GM19193 (cell line): ENCODE results near the gene DOLPP1.

ENCODE experiments used
- POLR2A ChIP-seq: IDR thresholded peaks from 4 replicates; pipeline ENCODE4 v1.6.1; 2011; ENCODE audit not compliant: insufficient read depth, insufficient read length; ENCODE audit errors: extremely low read depth

Gene DOLPP1

DNA sequence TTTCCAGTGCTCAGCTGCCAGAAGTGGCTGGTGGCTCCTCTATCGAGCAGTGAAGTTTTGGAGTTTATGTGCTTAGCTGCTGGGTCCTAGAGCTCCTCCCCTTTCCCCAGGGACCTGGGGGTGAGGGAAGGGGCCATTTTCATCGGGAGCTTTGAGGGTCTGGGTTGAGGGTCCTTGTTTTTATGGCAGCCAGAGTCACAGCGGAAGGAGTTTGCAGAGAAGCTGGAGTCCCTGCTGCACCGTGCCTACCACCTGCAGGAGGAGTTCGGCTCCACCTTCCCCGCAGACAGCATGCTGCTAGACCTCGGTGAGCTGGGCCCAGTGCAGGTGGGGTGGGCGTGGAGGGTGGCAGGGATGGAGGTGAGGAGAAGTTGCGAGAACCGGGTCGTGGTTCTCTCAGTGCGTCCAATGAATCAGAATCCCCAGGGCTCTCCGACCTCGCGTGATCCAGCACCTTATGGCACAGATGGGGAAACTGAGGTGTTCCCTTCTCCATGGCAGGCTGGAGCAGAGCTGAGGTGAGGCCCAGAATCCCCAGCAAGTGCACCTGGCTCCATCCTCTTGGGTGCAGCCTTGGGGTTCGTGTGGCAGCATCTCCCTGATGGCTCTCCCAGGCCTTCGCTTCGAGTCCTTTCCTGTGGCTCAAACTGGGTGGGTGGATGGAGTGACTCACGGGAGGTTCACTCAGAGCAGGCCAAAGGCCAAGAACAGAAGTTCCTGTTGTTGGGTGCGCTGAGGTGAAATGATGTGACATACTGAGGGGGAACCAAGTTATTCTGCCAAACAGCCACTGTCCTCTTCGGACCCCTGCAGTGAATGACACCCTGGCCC lies 21.7 kb upstream of the DOLPP1 start:
- TF ChIP-seq POLR2A, result no peak

DNA sequence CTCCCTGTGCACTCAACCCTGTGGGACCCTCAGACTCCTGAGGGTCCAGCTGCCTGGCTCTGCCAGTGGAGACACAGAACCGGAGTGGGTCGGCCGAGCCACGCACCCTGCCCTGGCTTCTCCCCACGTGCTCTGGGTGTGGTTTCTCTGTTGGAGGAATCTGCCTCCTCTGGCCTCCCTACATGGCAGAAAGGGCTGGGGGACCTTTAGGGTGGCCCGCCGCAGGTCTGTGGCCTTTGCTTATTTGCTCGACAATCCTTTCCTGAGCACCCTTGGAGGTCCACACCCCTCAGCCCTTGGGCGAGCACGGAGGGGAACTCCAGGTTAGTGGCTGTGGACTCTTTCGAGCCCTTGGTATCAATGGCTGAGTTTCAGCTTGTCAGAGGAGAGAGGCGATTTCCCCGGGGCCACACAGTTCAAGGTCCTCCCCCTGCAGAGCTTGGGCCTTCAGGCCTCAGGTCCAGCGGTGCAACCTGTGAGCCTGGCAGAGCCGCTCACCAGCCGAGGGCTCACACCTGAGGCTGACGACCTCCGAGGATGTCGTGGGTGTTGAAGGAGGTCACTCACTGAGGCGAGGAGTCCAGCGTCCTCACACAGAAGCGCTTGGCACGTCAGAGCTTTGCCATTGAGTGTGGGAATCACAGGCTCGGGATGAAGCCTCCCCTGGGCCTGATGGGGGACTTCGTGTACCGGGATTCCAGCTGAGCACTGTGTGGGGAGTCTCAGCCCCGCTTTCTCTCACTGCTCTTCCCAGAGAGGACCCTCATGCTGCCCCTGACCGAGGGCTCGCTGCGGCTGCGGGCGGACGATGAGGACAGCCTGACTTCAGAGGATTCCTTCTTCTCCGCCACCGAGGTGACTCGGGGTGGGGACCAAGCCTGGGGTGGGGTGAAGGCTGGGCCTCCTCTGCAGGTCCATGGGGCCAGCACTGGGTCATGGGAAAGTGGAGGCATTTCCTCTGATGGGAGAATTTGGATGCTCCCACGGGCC lies 20.8 kb upstream of the DOLPP1 start:
- TF ChIP-seq POLR2A, result no peak

DNA sequence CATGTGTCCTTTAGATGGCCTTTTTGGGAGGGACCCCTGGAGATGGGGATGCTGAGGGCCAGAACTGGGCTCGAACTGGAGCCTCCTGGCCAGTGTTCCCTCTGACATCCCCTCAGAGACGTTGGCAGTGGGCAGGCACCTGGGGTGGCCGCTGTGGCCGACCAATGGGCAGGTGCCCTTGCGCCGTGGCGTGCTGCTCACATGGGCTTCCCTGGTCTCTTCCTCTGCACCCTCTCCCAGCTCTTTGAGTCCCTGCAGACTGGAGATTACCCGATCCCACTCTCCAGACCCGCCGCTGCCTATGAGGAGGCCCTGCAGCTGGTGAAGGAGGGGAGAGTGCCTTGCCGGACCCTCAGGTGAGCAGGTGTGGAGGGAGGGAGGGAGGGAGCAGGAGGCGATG lies 19.9 kb upstream of the DOLPP1 start:
- TF ChIP-seq POLR2A, result no peak

DNA sequence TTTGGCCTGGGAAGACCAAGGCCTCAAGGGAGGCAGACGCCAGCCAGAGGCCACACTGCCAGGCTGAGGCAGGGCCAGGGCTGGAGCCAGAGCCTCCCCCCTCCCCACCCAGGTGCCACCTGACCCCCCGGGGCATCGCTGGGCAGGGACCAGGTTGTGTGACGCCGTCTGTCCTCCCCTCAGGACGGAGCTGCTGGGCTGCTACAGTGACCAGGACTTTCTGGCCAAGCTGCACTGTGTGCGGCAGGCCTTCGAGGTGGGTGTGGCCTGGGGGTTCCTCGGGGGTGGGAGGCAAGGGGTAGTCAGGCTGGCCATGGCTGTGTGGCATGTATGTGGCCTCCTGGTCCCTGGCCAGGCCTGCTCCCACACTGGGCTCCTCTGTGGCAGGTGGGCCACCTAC lies 17.9 kb upstream of the DOLPP1 start:
- TF ChIP-seq POLR2A, result no peak

DNA sequence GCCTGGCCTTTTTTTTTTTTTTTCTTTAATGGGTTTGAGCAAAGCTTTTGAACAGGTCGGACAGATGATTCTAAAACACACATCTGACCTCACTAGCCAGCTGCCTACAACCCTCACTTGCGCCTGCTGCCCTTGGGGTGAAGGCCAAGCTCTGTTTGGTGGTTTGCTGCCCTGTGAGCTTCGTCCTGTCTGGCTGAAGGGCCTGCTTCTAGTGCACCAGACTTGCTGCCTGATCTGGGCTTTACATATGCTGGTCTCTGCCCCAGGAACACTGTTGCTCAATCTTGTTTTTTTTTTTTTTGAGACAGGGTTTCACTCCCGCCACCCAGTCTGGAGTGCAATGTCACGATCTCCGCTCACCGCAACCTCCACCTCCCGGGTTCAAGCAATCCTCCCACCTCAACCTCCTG lies 16.4 kb upstream of the DOLPP1 start:
- TF ChIP-seq POLR2A, result no peak

DNA sequence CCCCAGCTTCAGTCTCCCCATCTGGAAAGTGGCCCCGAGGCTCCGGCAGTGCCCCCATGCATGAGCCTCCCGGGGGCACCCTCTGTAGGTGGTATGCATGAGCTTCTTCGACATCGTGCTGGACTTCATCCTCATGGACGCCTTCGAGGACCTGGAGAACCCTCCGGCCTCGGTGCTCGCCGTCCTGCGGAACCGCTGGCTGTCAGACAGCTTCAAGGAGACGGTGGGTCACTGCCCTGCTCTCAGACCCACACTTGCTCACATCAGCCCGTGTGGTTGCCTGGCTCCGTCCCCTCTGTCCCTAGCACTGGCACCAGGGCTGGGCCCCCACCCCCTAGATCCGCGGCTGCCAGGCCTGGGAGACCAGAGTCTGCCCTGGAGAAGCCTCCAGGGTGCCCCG lies 12.8 kb upstream of the DOLPP1 start:
- no peak for TF ChIP-seq POLR2A

DNA sequence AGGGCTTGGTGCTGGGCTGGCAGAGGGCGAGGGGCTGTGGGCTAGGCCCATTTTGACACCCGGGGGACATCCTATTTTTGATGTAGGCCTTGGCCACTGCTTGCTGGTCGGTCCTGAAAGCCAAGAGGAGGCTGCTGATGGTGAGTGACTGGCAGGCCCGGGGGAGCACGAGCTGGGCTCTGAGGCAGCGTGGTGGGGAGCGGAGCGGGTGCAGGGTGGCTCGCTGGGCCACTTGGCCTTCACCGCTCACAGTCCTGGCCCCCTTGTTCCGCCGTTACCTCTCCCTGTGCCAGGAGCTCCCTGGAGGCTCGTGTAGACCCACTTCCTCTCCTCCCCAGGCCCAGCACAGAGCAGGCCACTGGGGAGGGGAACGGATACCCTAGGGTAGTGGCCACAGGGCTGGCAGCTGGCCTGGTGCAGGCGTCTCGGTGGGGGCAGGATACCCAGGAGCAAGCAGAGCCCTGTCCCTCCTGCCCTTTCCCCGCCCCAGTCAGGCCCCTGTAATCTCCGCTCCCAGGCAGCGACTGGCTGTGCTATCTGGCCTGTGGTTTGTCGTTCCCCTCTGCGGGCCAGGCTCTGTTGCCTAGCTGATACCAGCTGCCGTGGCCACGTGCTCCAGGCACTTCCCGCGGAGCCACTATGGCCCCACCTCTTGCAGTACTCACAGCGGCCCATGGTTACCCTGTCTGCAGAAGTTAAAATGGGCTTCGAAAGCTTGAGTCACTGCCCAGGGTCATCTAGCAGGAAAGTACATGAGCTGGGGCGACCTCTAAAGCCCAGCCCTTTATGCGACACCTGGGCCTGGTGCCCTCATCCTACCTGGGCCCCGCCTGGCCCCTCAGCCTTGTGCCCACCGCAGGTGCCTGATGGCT lies 11.7 kb upstream of the DOLPP1 start:
- TF ChIP-seq POLR2A, result peak; percentile 23

DNA sequence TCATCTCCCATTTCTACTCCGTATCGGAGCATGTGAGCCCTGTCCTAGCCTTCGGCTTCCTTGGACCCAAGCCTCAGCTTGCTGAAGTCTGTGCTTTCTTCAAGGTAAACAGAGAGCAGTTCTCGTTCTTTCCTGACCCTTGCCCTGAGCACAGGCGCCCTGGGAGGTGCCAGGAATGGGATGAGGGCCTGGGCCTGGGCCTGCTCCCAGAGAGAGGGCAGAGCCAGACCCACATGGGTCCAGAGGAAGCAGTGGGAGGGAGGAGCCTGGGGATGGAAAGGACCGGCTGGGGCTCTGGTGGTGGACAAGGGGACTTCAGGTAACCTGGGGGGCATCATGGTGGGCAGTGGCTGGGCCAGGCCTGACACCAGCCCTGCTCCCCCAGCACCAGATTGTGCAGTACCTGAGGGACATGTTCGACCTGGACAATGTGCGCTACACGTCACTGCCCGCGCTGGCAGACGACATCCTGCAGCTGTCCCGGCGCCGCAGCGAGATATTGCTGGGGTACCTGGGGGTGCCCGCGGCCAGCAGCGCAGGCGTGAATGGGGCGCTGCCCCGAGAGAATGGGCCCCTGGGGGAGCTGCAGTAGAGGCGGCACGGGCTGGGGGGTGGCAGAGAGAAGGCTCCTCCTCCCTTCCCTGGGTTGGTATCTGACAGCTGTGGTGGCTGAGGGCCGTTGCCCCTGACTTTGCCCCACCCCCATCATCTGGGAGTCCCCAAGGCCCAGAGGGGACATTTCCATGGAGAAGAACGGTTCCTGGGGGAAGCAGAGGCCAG lies 10.9 kb upstream of the DOLPP1 start:
- TF ChIP-seq POLR2A, result no peak

DNA sequence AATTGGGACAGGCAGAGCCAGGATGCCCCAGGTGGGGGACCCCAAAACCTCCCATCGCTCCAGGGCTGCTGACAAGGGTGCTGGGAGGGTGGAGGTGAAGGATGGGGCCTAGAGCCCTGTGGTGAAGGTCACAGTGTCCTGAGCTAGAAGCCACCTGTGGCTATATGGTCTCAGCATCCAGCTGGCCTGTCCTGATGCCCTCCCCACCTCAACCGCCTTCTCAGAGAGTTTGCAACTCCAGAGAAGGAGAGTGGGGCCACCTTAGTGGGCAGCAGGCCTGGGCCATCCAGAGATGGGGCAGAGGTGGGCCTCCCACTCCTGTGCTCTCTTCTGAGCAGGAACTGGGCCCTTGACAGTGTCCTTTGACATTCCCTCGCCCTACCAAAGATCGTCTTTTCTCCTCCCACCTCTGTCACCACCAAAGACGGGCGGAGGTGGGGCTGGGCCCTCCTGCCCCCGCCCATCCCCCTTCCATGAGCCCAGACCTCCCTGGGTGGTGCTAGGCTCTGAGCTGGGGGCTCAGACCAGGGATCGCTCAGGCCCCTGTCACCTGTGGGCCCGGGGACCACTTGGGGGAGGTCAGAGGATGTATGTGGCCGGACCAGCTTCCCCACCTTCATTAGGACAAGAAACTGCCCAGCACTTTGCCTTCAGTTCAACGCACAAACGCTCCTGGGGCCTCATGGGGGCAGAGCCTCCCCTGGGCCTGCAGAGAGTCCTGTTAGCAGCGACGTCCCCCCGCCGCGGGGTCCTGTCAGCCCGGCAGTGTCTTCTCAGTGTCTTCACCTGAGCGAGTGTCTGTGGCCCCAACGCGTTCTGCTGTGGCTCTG lies 10.0 kb upstream of the DOLPP1 start:
- TF ChIP-seq POLR2A, result no peak

DNA sequence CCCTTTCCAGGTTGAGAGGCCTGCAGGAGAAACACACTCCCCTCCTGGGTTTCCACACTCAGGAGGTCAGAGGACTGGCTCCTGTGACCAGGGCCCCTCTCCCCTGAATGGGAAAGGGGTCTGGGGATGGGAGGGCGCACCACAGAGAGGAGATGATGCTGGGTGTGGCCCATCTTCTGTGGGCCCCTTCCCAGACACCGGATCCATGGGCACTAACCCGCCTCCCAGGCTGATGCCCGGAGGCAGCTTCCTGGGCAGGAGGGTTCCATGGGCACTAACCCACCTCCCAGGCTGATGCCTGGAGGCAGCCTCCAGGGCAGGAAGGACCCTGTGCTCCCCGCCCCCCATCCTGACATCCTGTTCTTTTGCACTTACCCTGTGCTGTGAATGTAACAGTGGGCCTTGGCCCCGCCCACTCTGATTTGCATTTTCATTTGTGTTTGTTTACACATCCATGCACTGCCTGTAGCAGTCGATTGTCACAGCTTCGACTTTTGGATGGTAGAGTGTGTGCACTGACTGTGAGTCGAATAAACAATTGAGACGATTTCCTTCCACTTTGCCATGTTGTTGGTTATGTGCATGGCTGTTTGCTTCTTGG lies 9.3 kb upstream of the DOLPP1 start:
- TF ChIP-seq POLR2A, result no peak

DNA sequence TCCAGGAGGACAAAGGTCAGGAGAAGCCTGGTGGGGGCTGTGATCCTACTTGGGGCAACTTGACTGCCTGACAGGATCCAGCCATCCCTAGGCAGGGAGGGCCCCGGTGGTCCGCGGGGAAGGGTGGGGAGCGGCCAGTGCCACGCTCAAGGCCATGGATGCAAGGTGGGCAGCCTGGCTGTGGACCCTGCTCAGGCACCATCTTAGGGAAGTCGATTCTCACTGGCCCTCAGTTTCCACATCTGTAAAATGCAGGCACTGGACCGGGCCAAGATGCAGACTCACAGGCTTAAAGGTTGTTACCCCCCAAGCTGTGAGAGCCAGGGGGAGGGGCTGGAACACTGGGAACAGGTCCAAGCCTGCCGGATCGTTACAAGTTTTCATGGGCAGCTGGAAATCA lies 8.7 kb upstream of the DOLPP1 start:
- TF ChIP-seq POLR2A, result no peak

DNA sequence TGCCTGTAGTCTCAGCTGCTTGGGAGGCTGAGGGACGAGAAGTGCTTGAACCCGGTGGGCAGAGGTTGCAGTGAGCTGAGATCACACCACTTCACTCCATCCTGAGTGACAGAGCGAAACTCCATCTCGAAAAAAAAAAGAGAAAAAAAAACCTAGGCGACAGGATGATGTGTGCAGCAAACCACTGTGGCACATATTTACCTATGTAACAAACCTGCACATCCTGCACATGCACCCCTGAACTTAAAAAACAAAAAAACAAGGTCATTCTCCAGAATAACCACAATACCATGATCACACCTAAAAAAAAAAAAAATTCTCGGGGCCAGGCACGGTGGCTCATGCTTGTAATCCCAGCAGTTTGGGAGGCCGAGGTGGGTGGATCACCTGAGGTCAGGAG lies 7.5 kb upstream of the DOLPP1 start:
- no peak for TF ChIP-seq POLR2A

DNA sequence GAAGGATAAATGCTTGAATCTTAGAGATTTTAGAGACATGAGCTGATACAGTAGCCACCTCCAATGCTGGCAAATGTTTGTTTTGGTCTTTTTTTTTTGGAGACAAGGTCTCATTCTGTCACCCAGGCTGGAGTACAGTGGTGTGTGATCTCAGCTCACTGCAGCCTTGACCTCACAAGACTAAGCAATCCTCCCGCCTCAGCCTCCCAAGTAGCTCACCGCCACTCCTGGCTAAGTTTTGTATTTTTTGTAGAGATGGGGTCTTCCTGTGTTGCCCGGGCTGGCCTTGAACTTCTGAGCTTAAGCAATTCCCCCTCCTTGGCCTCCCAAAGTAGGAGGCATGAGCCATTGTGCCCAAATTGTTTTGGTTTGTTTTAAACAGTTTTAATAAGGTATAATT lies 6.8 kb upstream of the DOLPP1 start:
- no peak for TF ChIP-seq POLR2A
